Dedifferentiated amniotic fluid mesenchymal stem cell (primary cell): Measurements from ENCODE around the gene VRK2.
"Not testable (repeated sequence)": the region's sequence is repeated elsewhere in the genome, so short reads cannot be mapped to it uniquely, and the experiment has no call there.

Experiments used
- DNase-seq: peaks from one replicate; pipeline ENCODE4 v3.0.0-alpha.2; 2016; ENCODE audit errors: extremely low spot score

VRK2 gene

GRCh38 chr2:58158481-58158880, 111.9 kb downstream of the VRK2 start:
- DNase-seq, result no peak

GRCh38 chr2:58163913-58164312, 117.3 kb downstream of the VRK2 start:
- no peak for DNase-seq

GRCh38 chr2:58168130-58168529, 121.5 kb downstream of the VRK2 start:
- not testable (repeated sequence) for DNase-seq

- DNase-seq, result not testable (repeated sequence)
Measured at GRCh38 chr2:58169845-58170244, 123.2 kb downstream of the VRK2 start.

GRCh38 chr2:58170334-58170933, 123.8 kb downstream of the VRK2 start:
- not testable (repeated sequence) for DNase-seq

GRCh38 chr2:58171831-58172230, 125.2 kb downstream of the VRK2 start:
- DNase-seq, result not testable (repeated sequence)

GRCh38 chr2:58177187-58177586, 130.6 kb downstream of the VRK2 start:
- not testable (repeated sequence) for DNase-seq

GRCh38 chr2:58180175-58180574, 133.6 kb downstream of the VRK2 start:
- DNase-seq, result not testable (repeated sequence)

GRCh38 chr2:58180635-58181034, 134.0 kb downstream of the VRK2 start:
- DNase-seq, result no peak

- no peak for DNase-seq
Measured at GRCh38 chr2:58182527-58182926, 135.9 kb downstream of the VRK2 start.

- DNase-seq, result no peak
Measured at GRCh38 chr2:58186501-58186900, 139.9 kb downstream of the VRK2 start.

GRCh38 chr2:58187022-58187421, 140.4 kb downstream of the VRK2 start:
- DNase-seq, result not testable (repeated sequence)

GRCh38 chr2:58194458-58194857, 147.9 kb downstream of the VRK2 start:
- no peak for DNase-seq

- no peak for DNase-seq
Measured at GRCh38 chr2:58195662-58196061, 149.1 kb downstream of the VRK2 start.

GRCh38 chr2:58197894-58198293, 151.3 kb downstream of the VRK2 start:
- no peak for DNase-seq

GRCh38 chr2:58202404-58202803, 155.8 kb downstream of the VRK2 start:
- no peak for DNase-seq

GRCh38 chr2:58203018-58203417, 156.4 kb downstream of the VRK2 start:
- DNase-seq, result no peak

GRCh38 chr2:58204195-58204959, 157.8 kb downstream of the VRK2 start:
- DNase-seq, result no peak

GRCh38 chr2:58206785-58207184, 160.2 kb downstream of the VRK2 start:
- DNase-seq, result no peak

GRCh38 chr2:58207189-58207588, 160.6 kb downstream of the VRK2 start:
- DNase-seq, result no peak
